Neural cell (in vitro differentiated cells): ENCODE measurements around the gene SESN1. TPM values are rescaled to one million over a fixed set of nuclear protein-coding genes. Genes with fewer than 3 reads are reported as not detected.

ENCODE experiments used
- H2AFZ ChIP-seq: fragments of 200-600, 300-800 bp; sonication (generic), shearing (Covaris generic); 2 replicates; pipeline ENCODE4 v1.6.0; 2014; ENCODE audit warnings: low read depth, mild to moderate bottlenecking, antibody characterized with exemption, low read length, moderate library complexity
- H3F3A ChIP-seq: fragments of 200-600 bp; shearing (Covaris generic); 2 replicates; pipeline ENCODE4 v1.6.1; 2016; ENCODE audit warnings: mild to moderate bottlenecking, moderate library complexity, mixed read lengths, antibody characterized with exemption, low read length; ENCODE audit not compliant: insufficient read depth, poor library complexity, severe bottlenecking
- H3K27ac ChIP-seq: fragments of 200-600, 300-800 bp; sonication (generic), shearing (Covaris generic); 2 replicates; pipeline ENCODE4 v1.5.1; 2014; ENCODE audit warnings: mild to moderate bottlenecking, low read length, moderate library complexity
- H3K27me3 ChIP-seq: fragments of 300-800, 200-600 bp; sonication (generic), shearing (Covaris generic); 2 replicates; pipeline ENCODE4 v1.6.0; 2014; ENCODE audit warnings: mild to moderate bottlenecking, low read depth, low read length, moderate library complexity; ENCODE audit not compliant: insufficient read depth
- H3K36me3 ChIP-seq: fragments of 300-800, 200-600 bp; sonication (generic), shearing (Covaris generic); 2 replicates; pipeline ENCODE4 v1.5.1; 2014; ENCODE audit warnings: mild to moderate bottlenecking, antibody characterized with exemption, low read length, moderate library complexity; ENCODE audit not compliant: insufficient read depth
- H3K4me2 ChIP-seq: fragments of 300-800, 200-600 bp; sonication (generic), shearing (Covaris generic); 2 replicates; pipeline ENCODE4 v1.6.0; 2014; ENCODE audit warnings: mild to moderate bottlenecking, low read length
- H3K4me3 ChIP-seq: fragments of 300-800, 200-600 bp; sonication (generic), shearing (Covaris generic); 2 replicates; pipeline ENCODE4 v1.5.1; 2014; ENCODE audit warnings: mild to moderate bottlenecking, low read length, moderate library complexity
- H3K79me2 ChIP-seq: fragments of 200-600 bp; shearing (Covaris generic); replicated peaks from 2 replicates; pipeline ENCODE4 v1.6.0; 2014; ENCODE audit warnings: mild to moderate bottlenecking, low read length, moderate library complexity; ENCODE audit not compliant: insufficient read depth
- H3K9ac ChIP-seq: fragments of 300-800, 200-600 bp; sonication (generic), shearing (Covaris generic); 2 replicates; pipeline ENCODE4 v1.6.1; 2016; ENCODE audit warnings: mild to moderate bottlenecking, low read length, mixed read lengths
- H3K9me2 ChIP-seq: fragments of 200-600 bp; shearing (Covaris generic); 2 replicates; pipeline ENCODE4 v1.6.1; 2016; ENCODE audit warnings: mild to moderate bottlenecking, low read length, mixed read lengths; ENCODE audit not compliant: insufficient read depth
- H3K9me3 ChIP-seq: fragments of 200-600, 300-800 bp; sonication (generic), shearing (Covaris generic); 2 replicates; pipeline ENCODE4 v1.6.1; 2016; ENCODE audit warnings: mild to moderate bottlenecking, mixed run types, low read length, moderate library complexity, mixed read lengths
- H4K20me1 ChIP-seq: fragments of 200-600 bp; shearing (Covaris generic); 2 replicates; pipeline ENCODE4 v1.6.1; 2016; ENCODE audit warnings: mild to moderate bottlenecking, mixed run types; ENCODE audit not compliant: insufficient read depth
- EP300 ChIP-seq: fragments of 450-650 bp; conservative IDR thresholded peaks from 2 replicates; pipeline ENCODE4 v1.6.1; 2014; ENCODE audit warnings: antibody characterized with exemption, mild to moderate bottlenecking, moderate library complexity; ENCODE audit not compliant: poor library complexity, severe bottlenecking
- EZH2 ChIP-seq: fragments of 200-600, 300-800 bp; shearing (Covaris generic), sonication (generic); IDR thresholded peaks from 2 replicates; pipeline ENCODE4 v1.6.1; 2014; ENCODE audit warnings: antibody characterized with exemption, low read length, borderline replicate concordance, mild to moderate bottlenecking; ENCODE audit not compliant: insufficient read depth, poor library complexity, severe bottlenecking
- MXI1 ChIP-seq: fragments of 450-650 bp; conservative IDR thresholded peaks from 2 replicates; pipeline ENCODE4 v1.6.1; 2014; ENCODE audit warnings: antibody characterized with exemption, mild to moderate bottlenecking; ENCODE audit not compliant: poor library complexity, severe bottlenecking
- POLR2AphosphoS5 ChIP-seq: IDR thresholded peaks from 2 replicates; pipeline ENCODE4 v1.6.1; 2012
- RAD21 ChIP-seq: fragments of 450-650 bp; conservative IDR thresholded peaks from 2 replicates; pipeline ENCODE4 v1.6.1; 2014; ENCODE audit warnings: antibody characterized with exemption, mild to moderate bottlenecking, moderate library complexity
- SMC3 ChIP-seq: fragments of 450-650 bp; conservative IDR thresholded peaks from 2 replicates; pipeline ENCODE4 v1.6.1; 2014; ENCODE audit warnings: antibody characterized with exemption, mild to moderate bottlenecking, moderate library complexity; ENCODE audit not compliant: poor library complexity
- TAF1 ChIP-seq: IDR thresholded peaks from 2 replicates; pipeline ENCODE4 v1.6.1; 2012; ENCODE audit warnings: low read depth
- polyA plus RNA-seq: library from polyadenylated mRNA; depleted of rRNA; stranded (reverse); fragments of >200 nt; gene quantifications from 2 replicates; pipeline ENCODE4 v1.2.3, GENCODE V29; 2014
- TF ChIP-seq, protein P1 (sequence below): fragments of 450-650 bp; IDR thresholded peaks from 2 replicates; pipeline ENCODE4 v1.5.1; 2014; ENCODE audit warnings: antibody characterized with exemption, mild to moderate bottlenecking, moderate library complexity; ENCODE audit not compliant: poor library complexity, severe bottlenecking
- TF ChIP-seq, protein P2 (sequence below): IDR thresholded peaks from 2 replicates; pipeline ENCODE4 v1.6.1; 2012; ENCODE audit warnings: borderline replicate concordance

The SESN1 gene
- polyA plus RNA-seq, 1 donor from 2014 or later = 46.4 TPM

DNA sequence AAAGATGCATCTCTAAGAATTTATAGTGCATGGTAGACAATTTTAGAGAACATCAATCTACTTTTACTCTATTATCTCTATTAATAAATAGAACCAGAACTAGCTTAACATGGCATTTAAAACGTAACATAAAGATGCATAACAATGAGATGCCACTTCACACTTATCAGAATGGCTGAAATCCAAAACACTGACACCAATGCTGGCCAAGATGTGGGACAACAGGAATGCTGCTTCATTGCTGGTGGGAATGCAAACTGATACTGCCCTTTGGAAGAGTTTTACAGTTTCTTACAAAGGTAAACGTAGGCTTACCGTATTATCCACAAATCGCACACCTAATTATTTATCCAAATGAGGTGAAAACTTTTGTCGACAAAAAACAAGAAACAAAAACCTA is 95.2 kb downstream of the SESN1 start:
- H3K36me3 ChIP-seq = no peaks in the 10 kb centered on the region
- H2AFZ ChIP-seq = no peak overlapping the region
- no peaks in the 10 kb centered on the region for H3K9me3 ChIP-seq
- no peaks in the 10 kb centered on the region for H3K9me2 ChIP-seq
- H3F3A ChIP-seq = no peaks in the 10 kb centered on the region
- H3K27me3 ChIP-seq = no peaks in the 10 kb centered on the region
- no peak overlapping the region for H3K9ac ChIP-seq
- peaks cover 17% of the 10 kb centered on the region for H3K79me2 ChIP-seq
- no peaks in the 10 kb centered on the region for H4K20me1 ChIP-seq
- no peak for TF ChIP-seq EP300
- no peak for TF ChIP-seq TAF1
- no peak for TF ChIP-seq SMC3
- TF ChIP-seq POLR2AphosphoS5 = no peak
- TF ChIP-seq MXI1 = no peak
- TF ChIP-seq, protein P1, sequence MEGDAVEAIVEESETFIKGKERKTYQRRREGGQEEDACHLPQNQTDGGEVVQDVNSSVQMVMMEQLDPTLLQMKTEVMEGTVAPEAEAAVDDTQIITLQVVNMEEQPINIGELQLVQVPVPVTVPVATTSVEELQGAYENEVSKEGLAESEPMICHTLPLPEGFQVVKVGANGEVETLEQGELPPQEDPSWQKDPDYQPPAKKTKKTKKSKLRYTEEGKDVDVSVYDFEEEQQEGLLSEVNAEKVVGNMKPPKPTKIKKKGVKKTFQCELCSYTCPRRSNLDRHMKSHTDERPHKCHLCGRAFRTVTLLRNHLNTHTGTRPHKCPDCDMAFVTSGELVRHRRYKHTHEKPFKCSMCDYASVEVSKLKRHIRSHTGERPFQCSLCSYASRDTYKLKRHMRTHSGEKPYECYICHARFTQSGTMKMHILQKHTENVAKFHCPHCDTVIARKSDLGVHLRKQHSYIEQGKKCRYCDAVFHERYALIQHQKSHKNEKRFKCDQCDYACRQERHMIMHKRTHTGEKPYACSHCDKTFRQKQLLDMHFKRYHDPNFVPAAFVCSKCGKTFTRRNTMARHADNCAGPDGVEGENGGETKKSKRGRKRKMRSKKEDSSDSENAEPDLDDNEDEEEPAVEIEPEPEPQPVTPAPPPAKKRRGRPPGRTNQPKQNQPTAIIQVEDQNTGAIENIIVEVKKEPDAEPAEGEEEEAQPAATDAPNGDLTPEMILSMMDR = no peak
- TF ChIP-seq EZH2 = no peak
- TF ChIP-seq RAD21 = no peak
- TF ChIP-seq, protein P2, sequence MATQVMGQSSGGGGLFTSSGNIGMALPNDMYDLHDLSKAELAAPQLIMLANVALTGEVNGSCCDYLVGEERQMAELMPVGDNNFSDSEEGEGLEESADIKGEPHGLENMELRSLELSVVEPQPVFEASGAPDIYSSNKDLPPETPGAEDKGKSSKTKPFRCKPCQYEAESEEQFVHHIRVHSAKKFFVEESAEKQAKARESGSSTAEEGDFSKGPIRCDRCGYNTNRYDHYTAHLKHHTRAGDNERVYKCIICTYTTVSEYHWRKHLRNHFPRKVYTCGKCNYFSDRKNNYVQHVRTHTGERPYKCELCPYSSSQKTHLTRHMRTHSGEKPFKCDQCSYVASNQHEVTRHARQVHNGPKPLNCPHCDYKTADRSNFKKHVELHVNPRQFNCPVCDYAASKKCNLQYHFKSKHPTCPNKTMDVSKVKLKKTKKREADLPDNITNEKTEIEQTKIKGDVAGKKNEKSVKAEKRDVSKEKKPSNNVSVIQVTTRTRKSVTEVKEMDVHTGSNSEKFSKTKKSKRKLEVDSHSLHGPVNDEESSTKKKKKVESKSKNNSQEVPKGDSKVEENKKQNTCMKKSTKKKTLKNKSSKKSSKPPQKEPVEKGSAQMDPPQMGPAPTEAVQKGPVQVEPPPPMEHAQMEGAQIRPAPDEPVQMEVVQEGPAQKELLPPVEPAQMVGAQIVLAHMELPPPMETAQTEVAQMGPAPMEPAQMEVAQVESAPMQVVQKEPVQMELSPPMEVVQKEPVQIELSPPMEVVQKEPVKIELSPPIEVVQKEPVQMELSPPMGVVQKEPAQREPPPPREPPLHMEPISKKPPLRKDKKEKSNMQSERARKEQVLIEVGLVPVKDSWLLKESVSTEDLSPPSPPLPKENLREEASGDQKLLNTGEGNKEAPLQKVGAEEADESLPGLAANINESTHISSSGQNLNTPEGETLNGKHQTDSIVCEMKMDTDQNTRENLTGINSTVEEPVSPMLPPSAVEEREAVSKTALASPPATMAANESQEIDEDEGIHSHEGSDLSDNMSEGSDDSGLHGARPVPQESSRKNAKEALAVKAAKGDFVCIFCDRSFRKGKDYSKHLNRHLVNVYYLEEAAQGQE = no peak
- H3K27ac ChIP-seq = no peak overlapping the region
- H3K4me3 ChIP-seq = no peak overlapping the region
- no peak overlapping the region for H3K4me2 ChIP-seq

DNA sequence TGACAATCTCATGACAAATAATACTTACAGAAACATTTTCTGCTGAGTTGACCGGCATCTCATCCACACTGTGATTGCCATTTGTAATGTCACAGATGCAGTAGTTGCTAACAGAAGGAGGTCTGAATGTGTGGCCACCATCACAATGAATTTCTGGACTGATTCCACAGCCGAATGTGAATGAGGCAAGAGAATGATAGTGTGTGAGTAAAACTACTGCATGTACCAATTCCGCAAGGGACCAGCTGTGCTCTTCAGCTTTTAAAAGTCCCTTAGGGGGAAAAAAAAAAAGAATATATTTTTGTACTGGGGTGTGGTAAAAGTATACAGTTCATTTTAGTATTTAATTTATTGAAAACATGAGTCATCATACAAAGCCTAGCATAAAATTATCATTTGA is 96.2 kb downstream of the SESN1 start:
- H3K9me3 ChIP-seq = no peaks in the 10 kb centered on the region
- H3K36me3 ChIP-seq = no peaks in the 10 kb centered on the region
- no peak overlapping the region for H2AFZ ChIP-seq
- no peaks in the 10 kb centered on the region for H3K27me3 ChIP-seq
- H3K4me3 ChIP-seq = no peak overlapping the region
- H4K20me1 ChIP-seq = no peaks in the 10 kb centered on the region
- H3F3A ChIP-seq = no peaks in the 10 kb centered on the region
- TF ChIP-seq TAF1 (no peak), RAD21 (no peak), SMC3 (no peak), POLR2AphosphoS5 (no peak), EZH2 (no peak), MXI1 (no peak), EP300 (no peak)
- TF ChIP-seq, protein P1 = no peak
- TF ChIP-seq, protein P2 = no peak
- H3K9ac ChIP-seq = no peak overlapping the region
- H3K9me2 ChIP-seq = no peaks in the 10 kb centered on the region
- H3K4me2 ChIP-seq = no peak overlapping the region
- no peak overlapping the region for H3K27ac ChIP-seq
- H3K79me2 ChIP-seq = peaks cover 9% of the 10 kb centered on the region
